GM18526 (cell line): ENCODE data around the gene IGFBP5.

Experiments used
- POLR2A ChIP-seq: IDR thresholded peaks from 3 replicates; pipeline ENCODE4 v1.6.1; 2011; ENCODE audit not compliant: insufficient read length; ENCODE audit errors: extremely low read depth

Gene IGFBP5

DNA sequence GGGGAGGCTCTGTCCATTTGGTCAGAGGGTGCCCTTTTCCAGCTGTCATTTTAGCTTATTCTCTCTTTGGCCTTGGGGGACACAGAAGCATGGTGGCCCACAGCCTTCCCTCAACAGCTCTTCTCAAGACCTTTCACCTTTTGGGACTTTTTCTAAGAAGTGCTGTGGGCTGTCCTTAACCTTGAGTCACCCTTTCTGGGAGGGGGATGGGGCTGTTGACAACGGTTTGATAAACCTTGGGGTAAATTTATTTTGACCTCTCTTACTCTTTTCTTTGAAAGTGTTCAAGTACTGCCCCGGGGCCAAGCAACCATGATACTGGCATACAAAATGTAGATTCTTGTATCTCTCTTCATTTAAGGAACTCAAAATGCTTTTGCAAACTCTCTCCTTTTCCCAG lies 13.7 kb downstream of the IGFBP5 start:
- TF ChIP-seq POLR2A, result no peak

DNA sequence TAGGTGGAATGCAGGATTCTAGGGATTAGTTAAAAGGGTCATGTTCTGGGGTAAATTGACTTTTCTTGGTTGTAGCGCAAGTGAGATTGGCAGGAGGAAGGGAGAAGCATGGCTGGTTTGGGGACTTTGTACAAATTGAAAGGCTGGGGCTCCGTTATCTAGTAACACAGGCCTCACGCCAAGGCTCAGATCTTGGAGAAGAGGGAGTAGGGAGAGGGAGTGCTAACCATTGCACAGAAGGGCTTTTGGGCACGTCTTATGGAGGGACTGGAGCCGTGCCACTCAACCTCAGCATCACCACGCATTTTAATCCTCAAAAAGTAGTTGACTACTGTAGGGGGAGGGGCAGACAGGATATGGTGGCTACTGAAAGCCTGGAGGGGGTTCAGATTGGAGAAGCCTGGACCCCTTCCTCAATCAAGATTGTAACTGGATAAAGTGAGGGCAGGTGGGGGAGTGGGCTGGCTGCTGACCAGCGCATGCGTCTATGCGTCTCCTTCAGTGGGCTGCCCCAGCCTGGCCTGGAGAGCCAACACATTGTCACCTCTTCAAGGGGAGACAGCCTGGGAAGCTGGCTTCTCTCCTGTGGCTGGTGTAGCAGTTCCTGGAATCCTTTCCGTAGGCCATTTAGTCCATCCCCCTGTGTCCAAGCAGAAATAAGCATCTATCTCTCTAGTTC lies 14.3 kb downstream of the IGFBP5 start:
- TF ChIP-seq POLR2A, result no peak

DNA sequence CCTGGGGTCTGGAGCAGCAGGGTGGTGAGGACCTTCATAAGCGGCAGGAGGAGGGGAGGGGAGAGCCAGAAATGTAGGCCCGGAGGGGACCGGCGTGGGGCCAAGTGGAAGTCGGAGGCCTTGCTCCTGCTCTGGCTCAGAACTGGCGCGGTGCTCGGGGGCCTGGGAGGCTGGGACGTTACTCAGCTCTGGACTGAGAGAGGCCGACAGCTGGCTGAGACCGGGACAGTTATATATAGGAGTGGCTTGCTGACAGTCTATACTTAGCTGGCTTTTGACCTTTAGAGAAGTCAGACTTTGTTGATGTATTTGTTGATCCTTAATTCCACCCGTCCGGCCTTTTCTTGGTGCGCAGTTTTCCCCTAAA lies 15.7 kb downstream of the IGFBP5 start:
- no peak for TF ChIP-seq POLR2A

DNA sequence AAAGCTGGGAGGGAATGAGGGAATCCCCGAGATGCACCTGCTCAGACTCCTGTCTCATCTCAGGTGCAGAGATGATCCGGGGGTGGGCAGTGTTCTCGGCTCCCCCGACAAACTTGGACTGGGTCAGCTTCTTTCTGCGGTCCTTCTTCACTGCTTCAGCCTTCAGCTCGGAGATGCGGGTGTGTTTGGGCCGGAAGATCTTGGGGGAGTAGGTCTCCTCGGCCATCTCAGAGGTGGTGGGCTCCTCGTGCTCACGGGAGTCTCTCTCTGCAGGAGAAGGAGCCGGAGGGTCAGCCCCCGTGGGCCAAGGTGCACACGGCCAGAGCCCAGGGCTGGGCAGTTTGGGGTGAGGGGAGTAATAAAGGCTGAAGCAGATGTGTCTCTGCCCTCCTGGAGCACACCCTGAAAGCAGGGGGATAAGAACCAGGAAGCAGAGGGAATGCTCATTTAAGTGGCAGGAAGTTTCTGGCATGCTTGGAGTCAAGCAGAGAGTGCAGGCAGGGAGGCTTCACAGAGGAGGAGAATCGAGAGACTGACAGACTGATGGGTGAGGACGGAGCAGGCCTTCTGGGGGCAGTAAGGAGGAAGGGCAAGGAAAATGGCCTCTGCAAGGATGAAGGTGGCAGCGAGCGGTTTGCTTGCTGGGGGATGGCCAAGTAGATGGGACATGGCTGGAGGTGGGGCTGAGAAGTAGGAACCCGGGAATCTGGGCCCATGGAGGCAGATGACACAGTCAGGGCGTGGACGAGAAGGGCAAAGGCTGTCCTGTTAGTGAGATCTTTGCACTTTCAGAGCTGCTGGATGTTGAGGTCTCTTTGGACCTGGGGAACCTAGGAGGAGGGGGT lies 16.3 kb downstream of the IGFBP5 start:
- TF ChIP-seq POLR2A, result no peak

DNA sequence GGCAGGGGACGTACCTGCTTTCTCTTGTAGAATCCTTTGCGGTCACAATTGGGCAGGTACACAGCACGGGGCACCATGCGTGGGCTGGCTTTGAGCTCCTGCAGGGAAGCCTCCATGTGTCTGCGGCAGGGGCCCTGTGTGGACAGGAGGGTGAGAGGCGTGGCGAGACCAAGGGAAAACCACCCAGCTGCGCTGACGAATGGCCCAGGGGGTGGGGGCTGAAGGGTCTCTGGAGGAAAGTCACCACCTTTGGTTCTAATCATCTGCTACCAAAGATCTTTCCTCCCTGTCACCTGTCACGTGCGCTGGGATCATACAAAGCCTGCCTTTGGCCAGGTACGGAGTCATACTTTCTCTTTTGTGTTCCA lies 17.3 kb downstream of the IGFBP5 start:
- TF ChIP-seq POLR2A, result no peak

DNA sequence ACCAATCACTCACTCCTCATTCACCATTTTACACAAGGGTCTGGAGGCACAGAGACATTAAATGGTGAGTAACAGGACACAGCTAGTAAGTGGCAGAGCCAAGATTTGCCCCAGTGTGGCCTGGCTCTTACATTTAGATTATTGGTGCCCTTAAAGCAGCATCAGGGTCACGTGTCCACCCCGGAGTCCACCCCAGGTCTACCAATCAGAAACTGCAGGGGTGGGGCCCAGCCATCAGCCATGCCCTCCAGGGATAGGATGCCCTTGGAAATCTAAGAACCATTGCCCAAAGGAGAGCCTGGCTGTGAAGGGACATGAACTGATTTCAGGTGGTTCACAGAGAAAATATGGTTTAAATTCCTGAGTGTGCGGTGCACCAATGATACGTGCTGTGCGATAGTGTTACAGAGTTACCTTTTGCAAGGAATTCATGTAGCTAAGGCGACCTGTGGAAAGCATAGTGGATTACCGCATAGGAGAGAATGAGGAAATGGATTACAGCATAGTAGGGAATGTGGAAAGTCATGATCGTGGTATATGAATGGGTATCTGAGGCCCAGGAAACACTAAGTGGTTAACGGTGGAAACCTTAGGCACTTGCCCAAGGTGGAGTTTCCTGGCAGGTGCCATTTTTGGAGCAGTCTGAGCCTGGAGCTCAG lies 17.8 kb downstream of the IGFBP5 start:
- TF ChIP-seq POLR2A, result no peak

DNA sequence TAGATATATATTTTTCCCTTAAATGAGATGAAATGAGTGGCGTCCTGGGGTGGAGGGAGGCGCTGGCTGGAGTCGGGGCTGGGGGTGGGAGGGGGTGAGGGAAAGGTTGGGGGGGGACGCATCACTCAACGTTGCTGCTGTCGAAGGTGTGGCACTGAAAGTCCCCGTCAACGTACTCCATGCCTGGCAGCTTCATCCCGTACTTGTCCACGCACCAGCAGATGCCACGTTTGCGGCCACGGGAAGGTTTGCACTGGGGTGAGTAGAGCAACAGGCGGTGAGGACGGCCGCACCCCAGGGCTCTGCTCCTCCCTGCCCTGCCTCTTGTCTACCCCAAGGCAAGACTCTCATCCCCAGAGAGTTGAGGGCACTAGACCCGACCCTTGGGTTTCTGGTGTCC lies 18.7 kb downstream of the IGFBP5 start:
- TF ChIP-seq POLR2A, result no peak

DNA sequence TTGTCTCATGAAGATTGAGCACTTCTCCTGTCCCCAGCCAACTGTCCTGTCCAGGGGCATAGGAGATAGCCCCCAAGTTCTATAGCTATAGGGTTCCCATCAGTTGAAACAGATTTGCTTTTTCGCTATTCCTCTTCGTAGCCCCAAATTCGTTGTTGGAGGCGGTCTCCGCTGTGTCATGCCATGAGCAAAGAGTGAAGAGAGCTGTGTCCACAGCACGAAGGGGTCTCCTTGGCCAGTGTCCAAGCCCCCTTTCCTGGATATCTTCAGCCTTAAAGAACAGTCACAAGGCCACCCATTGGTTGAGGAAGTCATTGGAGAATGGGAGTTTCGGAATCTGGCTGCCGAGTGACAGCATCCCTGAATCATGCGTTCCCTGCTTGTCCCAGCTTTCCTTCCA lies 21.0 kb downstream of the IGFBP5 start:
- no peak for TF ChIP-seq POLR2A

DNA sequence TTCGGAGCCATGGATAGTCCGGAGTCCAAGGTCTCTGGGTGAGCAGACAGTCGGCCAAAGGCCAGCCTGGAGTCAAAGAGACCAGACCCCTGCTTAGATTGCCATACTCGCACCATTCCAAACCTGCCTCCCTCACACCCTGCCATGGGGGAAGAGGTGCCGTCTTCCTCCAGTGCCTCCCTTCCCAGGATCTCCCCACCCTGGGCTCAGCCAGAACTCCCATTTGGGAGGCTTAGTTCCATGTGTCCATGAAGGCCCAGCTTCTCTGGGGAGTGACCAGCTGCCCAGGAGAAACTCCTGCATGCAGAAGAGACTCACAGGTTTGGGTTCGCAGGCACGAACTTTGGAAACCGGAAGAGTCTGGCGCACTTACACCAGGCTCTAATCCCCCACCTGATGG lies 21.7 kb downstream of the IGFBP5 start:
- no peak for TF ChIP-seq POLR2A

DNA sequence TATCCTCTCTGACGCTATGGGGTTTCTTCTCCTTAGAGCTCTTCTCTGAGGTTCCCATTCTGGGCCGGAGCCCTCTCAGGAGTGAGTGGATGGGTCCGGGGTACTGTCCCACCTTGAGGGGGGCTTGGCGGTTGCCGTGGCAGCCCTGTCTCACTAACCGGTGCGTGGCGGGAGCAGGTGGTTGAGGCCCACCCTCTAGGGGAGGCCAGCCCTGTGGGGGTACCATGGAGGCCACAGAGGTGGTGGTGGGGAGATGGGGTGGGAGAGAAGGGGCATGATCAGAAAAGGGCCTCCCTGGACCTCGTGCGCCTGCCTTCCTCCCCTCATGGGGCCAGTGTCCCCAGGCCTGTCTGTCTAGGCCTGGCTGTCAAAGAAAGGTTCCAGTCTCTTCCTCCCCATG lies 22.3 kb downstream of the IGFBP5 start:
- TF ChIP-seq POLR2A, result no peak

DNA sequence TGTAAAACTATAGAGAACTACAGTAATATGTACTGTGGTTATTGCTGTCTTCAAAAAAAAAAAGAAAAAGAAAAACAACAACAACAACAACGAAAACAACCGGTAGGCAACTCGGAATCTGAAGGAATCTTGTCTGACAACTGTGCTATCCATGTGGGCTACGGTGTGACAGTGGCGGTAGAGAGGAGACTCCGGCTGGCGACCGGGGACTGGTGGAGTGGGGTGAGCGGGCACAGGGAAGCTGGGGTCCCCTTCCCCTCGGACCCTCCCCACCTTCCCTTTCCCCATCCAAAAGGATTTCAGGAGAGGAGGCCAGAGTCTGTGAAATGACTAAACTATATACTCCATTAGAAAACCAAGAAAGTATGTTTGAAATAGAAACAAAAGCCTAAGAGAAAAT lies 22.9 kb downstream of the IGFBP5 start:
- no peak for TF ChIP-seq POLR2A

DNA sequence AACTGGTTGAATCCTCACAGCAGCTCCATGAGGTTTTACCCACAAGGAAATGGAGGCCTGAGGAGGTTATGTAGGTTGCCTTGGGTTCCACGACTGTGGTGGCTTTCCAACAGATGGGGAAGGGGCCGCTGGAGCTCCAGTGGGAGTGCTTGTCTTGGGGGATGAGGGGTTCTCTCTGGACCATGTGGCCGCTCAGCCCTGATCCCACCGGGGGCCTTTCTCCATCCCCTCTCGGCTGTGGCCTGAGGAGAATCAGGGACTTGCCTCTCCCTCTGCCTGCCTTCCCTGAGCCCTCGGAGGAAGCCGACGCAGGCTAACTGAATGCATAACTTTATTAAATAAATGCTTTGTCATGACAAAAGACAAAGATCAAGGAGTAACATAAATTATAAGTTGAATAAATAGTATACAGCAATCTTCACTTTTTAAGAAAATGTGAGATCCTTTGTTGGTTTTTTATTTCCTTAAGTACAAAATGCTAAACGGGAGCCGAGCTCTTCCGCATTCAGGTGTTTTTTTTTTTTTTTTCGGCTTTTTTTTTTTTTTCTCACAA lies 23.5 kb downstream of the IGFBP5 start:
- TF ChIP-seq POLR2A, result no peak

DNA sequence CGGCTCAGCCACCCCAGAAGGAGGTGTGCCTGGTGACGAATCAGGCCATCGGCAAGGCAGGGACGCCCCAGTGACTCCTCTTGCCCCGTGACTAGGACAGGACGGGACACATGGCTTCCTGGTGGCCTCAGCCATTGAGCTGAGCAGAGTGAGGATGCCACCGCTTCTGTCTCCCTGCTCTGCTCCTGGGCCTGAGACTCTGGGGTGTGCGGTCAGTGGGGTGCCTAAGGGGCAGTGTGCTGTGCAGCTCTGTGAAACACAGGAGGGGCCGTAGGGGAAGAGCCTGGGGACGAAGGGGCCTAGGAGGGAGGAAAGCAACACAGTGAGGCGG lies 24.3 kb downstream of the IGFBP5 start:
- TF ChIP-seq POLR2A, result no peak

DNA sequence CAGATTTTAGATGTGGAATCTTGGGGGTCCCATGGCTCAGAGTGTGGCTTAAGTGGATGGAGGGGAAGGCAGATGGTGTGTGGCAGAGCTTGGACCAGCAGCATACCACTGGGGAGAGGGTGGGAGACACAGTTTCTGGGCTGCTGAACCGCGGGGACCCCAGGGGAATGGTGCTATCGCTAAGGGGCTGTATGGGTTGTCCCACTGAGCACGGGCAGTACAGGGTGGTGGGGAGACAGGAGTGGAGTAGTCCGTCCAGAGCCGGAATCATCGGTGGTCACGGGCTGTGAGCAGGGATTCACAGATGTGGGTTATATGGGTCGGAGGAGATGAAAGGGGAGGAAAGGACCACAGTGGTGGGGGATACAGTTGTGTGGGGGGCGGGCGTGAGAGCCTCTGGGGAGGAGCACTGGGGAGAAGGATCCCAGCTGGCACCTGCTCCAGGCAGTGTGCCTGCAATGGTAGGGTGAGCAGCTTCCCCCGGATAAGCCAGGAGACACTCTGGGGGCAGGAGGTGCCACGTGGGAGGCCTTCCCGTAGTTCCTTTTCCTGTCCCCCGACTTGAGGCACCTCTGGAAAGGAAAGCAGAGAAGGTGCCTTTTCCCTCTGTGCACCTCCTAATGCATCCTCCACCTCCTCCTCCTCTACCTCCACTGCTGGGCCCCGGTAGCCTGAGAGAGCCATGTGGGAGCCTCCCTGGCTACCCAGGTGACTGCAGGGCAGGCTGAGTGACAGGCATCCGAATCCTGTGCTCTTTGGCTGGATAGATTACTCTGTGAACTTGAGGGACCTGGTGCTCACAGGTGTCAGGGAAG lies 24.9 kb downstream of the IGFBP5 start:
- no peak for TF ChIP-seq POLR2A
